Activated T-helper 2 cell treated with anti-CD3 and anti-CD28 coated beads, Interferon-gamma antibody, Interleukin-2, Interleukin-4, amounts not matched to agents 10 μg/mL and 5 μg/mL and 100 μg/mL, durations not matched to agents 14 hours and 24 hours and 36 hours (primary cell): ENCODE data around the gene KCNE3. TPM values are rescaled to one million over a fixed set of nuclear protein-coding genes. Genes with fewer than 3 reads are reported as not detected.

Source experiments
- DNase-seq: peaks from one replicate; pipeline ENCODE4 v3.0.0; 2021; ENCODE audit warnings: low spot score
- H3K27ac Mint-ChIP-seq: one replicate; pipeline ENCODE4 v1.8.0; 2021; ENCODE audit warnings: mixed read lengths
- H3K27me3 Mint-ChIP-seq: one replicate; pipeline ENCODE4 v1.8.0; 2021; ENCODE audit warnings: low read depth, mixed read lengths
- H3K36me3 Mint-ChIP-seq: one replicate; pipeline ENCODE4 v1.8.0; 2021; ENCODE audit warnings: low read depth, mixed read lengths
- H3K4me1 Mint-ChIP-seq: one replicate; pipeline ENCODE4 v1.8.0; 2021; ENCODE audit warnings: low read depth, mixed read lengths
- H3K4me3 Mint-ChIP-seq: one replicate; pipeline ENCODE4 v1.8.0; 2021; ENCODE audit warnings: low read depth, mild to moderate bottlenecking, moderate library complexity, mixed read lengths
- H3K9me3 Mint-ChIP-seq: one replicate; pipeline ENCODE4 v1.8.0; 2021; ENCODE audit warnings: mixed read lengths
- intact Hi-C: fragments of 100-400 bp; cut with micrococcal nuclease; formaldehyde crosslinking; loops from one replicate; pipeline ENCODE4 v1.15.1; 2023
- total RNA-seq: library from RNA; stranded (reverse); gene quantifications from 2 replicates; pipeline ENCODE4 v1.2.3, GENCODE V29; 2022

Gene KCNE3
- total RNA-seq, 1 donor from 2014 or later: not detected

GRCh38 chr11:74485868-74486267 is 18.5 kb upstream of the KCNE3 start:
- Mint-ChIP-seq H3K27me3 (peaks cover 3% of the 10 kb centered on the region), H3K9me3 (no peaks in the 10 kb centered on the region), H3K27ac (no peak overlapping the region), H3K4me3 (no peak overlapping the region), H3K36me3 (no peaks in the 10 kb centered on the region), H3K4me1 (no peaks in the 10 kb centered on the region)
- intact Hi-C loops: no loop called here
- no peak for DNase-seq

- H3K4me1 Mint-ChIP-seq: no peaks in the 10 kb centered on the region
- no peak for DNase-seq
- no peak overlapping the region for H3K4me3 Mint-ChIP-seq
- intact Hi-C loops: no loop called here
- no peaks in the 10 kb centered on the region for H3K9me3 Mint-ChIP-seq
- H3K36me3 Mint-ChIP-seq: no peaks in the 10 kb centered on the region
- H3K27ac Mint-ChIP-seq: no peak overlapping the region
- peaks cover 6% of the 10 kb centered on the region for H3K27me3 Mint-ChIP-seq
Observed at GRCh38 chr11:74480688-74481417, 13.5 kb upstream of the KCNE3 start.

GRCh38 chr11:74479732-74480123 is 12.4 kb upstream of the KCNE3 start:
- H3K27ac Mint-ChIP-seq: no peak overlapping the region

GRCh38 chr11:74478877-74479731 is 11.8 kb upstream of the KCNE3 start:
- H3K4me3 Mint-ChIP-seq: no peak overlapping the region
- DNase-seq: no peak
- H3K27me3 Mint-ChIP-seq: peaks cover 5% of the 10 kb centered on the region
- H3K4me1 Mint-ChIP-seq: no peaks in the 10 kb centered on the region
- no peaks in the 10 kb centered on the region for H3K9me3 Mint-ChIP-seq
- no peaks in the 10 kb centered on the region for H3K36me3 Mint-ChIP-seq
- intact Hi-C loops: no loop called here
- H3K27ac Mint-ChIP-seq: no peak overlapping the region

More at GRCh38 chr11:74479732-74480123, 12.4 kb upstream of the KCNE3 start:
- peaks cover 6% of the 10 kb centered on the region for H3K27me3 Mint-ChIP-seq
- H3K4me3 Mint-ChIP-seq: no peak overlapping the region
- DNase-seq: no peak
- intact Hi-C loops: no loop called here
- no peaks in the 10 kb centered on the region for H3K9me3 Mint-ChIP-seq
- no peaks in the 10 kb centered on the region for H3K4me1 Mint-ChIP-seq
- H3K36me3 Mint-ChIP-seq: no peaks in the 10 kb centered on the region

GRCh38 chr11:74476536-74476935 is 9.2 kb upstream of the KCNE3 start:
- Mint-ChIP-seq H3K4me3 (no peak overlapping the region), H3K9me3 (no peaks in the 10 kb centered on the region), H3K36me3 (no peaks in the 10 kb centered on the region), H3K4me1 (peaks cover 7% of the 10 kb centered on the region), H3K27ac (no peak overlapping the region), H3K27me3 (peaks cover 4% of the 10 kb centered on the region)
- intact Hi-C loops: no loop called here
- DNase-seq: no peak

GRCh38 chr11:74474316-74474715 is 7.0 kb upstream of the KCNE3 start:
- no peaks in the 10 kb centered on the region for H3K9me3 Mint-ChIP-seq
- intact Hi-C loops: no loop called here
- no peak overlapping the region for H3K27ac Mint-ChIP-seq
- peaks cover 7% of the 10 kb centered on the region for H3K4me1 Mint-ChIP-seq
- no peaks in the 10 kb centered on the region for H3K27me3 Mint-ChIP-seq
- no peak overlapping the region for H3K4me3 Mint-ChIP-seq
- DNase-seq: no peak
- H3K36me3 Mint-ChIP-seq: no peaks in the 10 kb centered on the region

GRCh38 chr11:74473382-74474173 is 6.2 kb upstream of the KCNE3 start:
- DNase-seq: no peak
- H3K36me3 Mint-ChIP-seq: no peaks in the 10 kb centered on the region
- intact Hi-C loops: no loop called here
- peaks cover 7% of the 10 kb centered on the region for H3K4me1 Mint-ChIP-seq
- H3K27ac Mint-ChIP-seq: no peak overlapping the region
- H3K9me3 Mint-ChIP-seq: no peaks in the 10 kb centered on the region
- peaks cover under 1% of the 10 kb centered on the region for H3K27me3 Mint-ChIP-seq
- no peak overlapping the region for H3K4me3 Mint-ChIP-seq

GRCh38 chr11:74471668-74472429 is 4.5 kb upstream of the KCNE3 start:
- DNase-seq: no peak
- peaks cover 12% of the 10 kb centered on the region for H3K27me3 Mint-ChIP-seq
- no peak overlapping the region for H3K4me3 Mint-ChIP-seq
- no peaks in the 10 kb centered on the region for H3K9me3 Mint-ChIP-seq
- H3K27ac Mint-ChIP-seq: no peak overlapping the region
- intact Hi-C loops: no loop called here
- H3K4me1 Mint-ChIP-seq: peaks cover 7% of the 10 kb centered on the region
- no peaks in the 10 kb centered on the region for H3K36me3 Mint-ChIP-seq

GRCh38 chr11:74471037-74471436 is 3.7 kb upstream of the KCNE3 start:
- H3K4me3 Mint-ChIP-seq: no peak overlapping the region
- H3K27ac Mint-ChIP-seq: no peak overlapping the region
- intact Hi-C loops: no loop called here
- peaks cover 20% of the 10 kb centered on the region for H3K27me3 Mint-ChIP-seq
- H3K4me1 Mint-ChIP-seq: peaks cover 7% of the 10 kb centered on the region
- no peak for DNase-seq
- H3K36me3 Mint-ChIP-seq: no peaks in the 10 kb centered on the region
- no peaks in the 10 kb centered on the region for H3K9me3 Mint-ChIP-seq

- Mint-ChIP-seq H3K27me3 (peaks cover 25% of the 10 kb centered on the region), H3K9me3 (no peaks in the 10 kb centered on the region), H3K36me3 (no peaks in the 10 kb centered on the region), H3K4me3 (no peak overlapping the region), H3K4me1 (peaks cover 7% of the 10 kb centered on the region), H3K27ac (no peak overlapping the region)
- intact Hi-C loops: no loop called here
- no peak for DNase-seq
Observed at GRCh38 chr11:74470526-74470925, 3.2 kb upstream of the KCNE3 start.

GRCh38 chr11:74468936-74469335 is 1.6 kb upstream of the KCNE3 start:
- intact Hi-C loops: no loop called here
- Mint-ChIP-seq H3K27me3 (peaks cover 26% of the 10 kb centered on the region), H3K9me3 (no peaks in the 10 kb centered on the region)

GRCh38 chr11:74468521-74468920 is 1.2 kb upstream of the KCNE3 start:
- intact Hi-C loops: no loop called here
- Mint-ChIP-seq H3K9me3 (no peaks in the 10 kb centered on the region), H3K27ac (no peak overlapping the region), H3K36me3 (no peaks in the 10 kb centered on the region), H3K4me3 (no peak overlapping the region), H3K4me1 (peaks cover 7% of the 10 kb centered on the region), H3K27me3 (peaks cover 26% of the 10 kb centered on the region)
- no peak for DNase-seq

More at GRCh38 chr11:74468936-74469335, 1.6 kb upstream of the KCNE3 start:
- peaks cover 7% of the 10 kb centered on the region for H3K4me1 Mint-ChIP-seq
- H3K36me3 Mint-ChIP-seq: no peaks in the 10 kb centered on the region
- no peak overlapping the region for H3K27ac Mint-ChIP-seq
- no peak overlapping the region for H3K4me3 Mint-ChIP-seq
- no peak for DNase-seq
